OCI-LY7 (cell line): ENCODE measurements around the gene IGF1.

Source experiments
- EZH2phosphoT487 ChIP-seq: fragments of 200-600 bp; sonication (generic); IDR thresholded peaks from 2 replicates; pipeline ENCODE4 v1.6.1; 2018; ENCODE audit warnings: low read depth, borderline replicate concordance, mild to moderate bottlenecking, mixed run types, antibody characterized with exemption, low read length, moderate library complexity, mixed read lengths
- TF ChIP-seq, protein P1 (sequence below): fragments of 200-600 bp; sonication (generic); conservative IDR thresholded peaks from 2 replicates; pipeline ENCODE4 v1.5.1; 2014; ENCODE audit warnings: mild to moderate bottlenecking, antibody characterized with exemption, low read length, moderate library complexity, mixed read lengths

DNA sequence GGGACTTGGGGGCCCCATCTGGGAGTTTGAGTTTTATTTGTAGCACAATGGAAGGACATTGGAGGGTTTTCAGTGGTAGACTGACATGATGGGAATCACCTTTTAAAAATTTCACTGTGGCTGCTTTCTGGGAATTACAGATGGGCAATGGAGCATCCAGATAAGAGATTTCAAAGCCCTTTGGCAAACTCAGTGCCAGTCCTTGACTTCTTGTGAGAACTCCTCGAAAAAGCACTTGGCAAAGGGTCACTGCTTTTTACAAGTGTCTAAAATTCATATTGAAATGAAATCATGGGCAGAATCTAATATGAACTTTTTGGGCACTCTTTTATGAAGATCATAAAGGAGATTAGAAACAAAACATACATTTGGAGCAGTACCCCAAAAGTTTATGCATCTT, 34.3 kb upstream of the IGF1 start:
- TF ChIP-seq, protein P1, sequence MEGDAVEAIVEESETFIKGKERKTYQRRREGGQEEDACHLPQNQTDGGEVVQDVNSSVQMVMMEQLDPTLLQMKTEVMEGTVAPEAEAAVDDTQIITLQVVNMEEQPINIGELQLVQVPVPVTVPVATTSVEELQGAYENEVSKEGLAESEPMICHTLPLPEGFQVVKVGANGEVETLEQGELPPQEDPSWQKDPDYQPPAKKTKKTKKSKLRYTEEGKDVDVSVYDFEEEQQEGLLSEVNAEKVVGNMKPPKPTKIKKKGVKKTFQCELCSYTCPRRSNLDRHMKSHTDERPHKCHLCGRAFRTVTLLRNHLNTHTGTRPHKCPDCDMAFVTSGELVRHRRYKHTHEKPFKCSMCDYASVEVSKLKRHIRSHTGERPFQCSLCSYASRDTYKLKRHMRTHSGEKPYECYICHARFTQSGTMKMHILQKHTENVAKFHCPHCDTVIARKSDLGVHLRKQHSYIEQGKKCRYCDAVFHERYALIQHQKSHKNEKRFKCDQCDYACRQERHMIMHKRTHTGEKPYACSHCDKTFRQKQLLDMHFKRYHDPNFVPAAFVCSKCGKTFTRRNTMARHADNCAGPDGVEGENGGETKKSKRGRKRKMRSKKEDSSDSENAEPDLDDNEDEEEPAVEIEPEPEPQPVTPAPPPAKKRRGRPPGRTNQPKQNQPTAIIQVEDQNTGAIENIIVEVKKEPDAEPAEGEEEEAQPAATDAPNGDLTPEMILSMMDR = no peak
- no peak for TF ChIP-seq EZH2phosphoT487
